SU-DHL-6 (cell line): Measurements from ENCODE around the gene NPDC1.

ENCODE experiments used
- H2AFZ ChIP-seq: fragments of 200-600 bp; sonication (generic); 2 replicates; pipeline ENCODE4 v1.6.1; 2014; ENCODE audit warnings: low read depth, mild to moderate bottlenecking, moderate library complexity, mixed read lengths, antibody characterized with exemption, low read length; ENCODE audit not compliant: severe bottlenecking
- H3F3A ChIP-seq: fragments of 200-600 bp; shearing (Covaris generic); 2 replicates; pipeline ENCODE4 v1.6.0; 2016; ENCODE audit warnings: antibody characterized with exemption, mild to moderate bottlenecking; ENCODE audit not compliant: insufficient read depth
- H3K27ac ChIP-seq: fragments of 200-600 bp; sonication (generic); 2 replicates; pipeline ENCODE4 v1.5.1; 2016; ENCODE audit warnings: low read depth, mild to moderate bottlenecking, low read length, moderate library complexity, mixed read lengths
- H3K27me3 ChIP-seq: fragments of 200-600 bp; sonication (generic), shearing (Covaris generic); 2 replicates; pipeline ENCODE4 v1.6.0; 2014; ENCODE audit warnings: mild to moderate bottlenecking, low read length
- H3K36me3 ChIP-seq: fragments of 200-600 bp; sonication (generic); 2 replicates; pipeline ENCODE4 v1.6.1; 2014; ENCODE audit warnings: mild to moderate bottlenecking, low read length, mixed read lengths
- H3K4me2 ChIP-seq: fragments of 300-600, 200-600 bp; shearing (Covaris generic), sonication (generic); 2 replicates; pipeline ENCODE4 v1.6.0; 2014; ENCODE audit warnings: low read length, low read depth, mild to moderate bottlenecking; ENCODE audit not compliant: poor library complexity, severe bottlenecking
- H3K4me3 ChIP-seq: fragments of 200-600 bp; sonication (generic); 2 replicates; pipeline ENCODE4 v1.5.1; 2014; ENCODE audit warnings: antibody characterized with exemption, low read length, mild to moderate bottlenecking, mixed read lengths; ENCODE audit not compliant: insufficient read depth, poor library complexity, severe bottlenecking
- H3K79me2 ChIP-seq: fragments of 200-600 bp; sonication (generic); 2 replicates; pipeline ENCODE4 v1.6.1; 2014; ENCODE audit warnings: mild to moderate bottlenecking, low read length, moderate library complexity; ENCODE audit not compliant: insufficient read depth
- H3K9ac ChIP-seq: fragments of 200-600 bp; sonication (generic); 2 replicates; pipeline ENCODE4 v1.7.0; 2014; ENCODE audit warnings: mild to moderate bottlenecking, low read length
- H3K9me2 ChIP-seq: fragments of 200-600 bp; sonication (generic); replicated peaks from 2 replicates; pipeline ENCODE4 v1.6.1; 2014; ENCODE audit warnings: low read length; ENCODE audit not compliant: insufficient read depth
- H3K9me3 ChIP-seq: fragments of 200-600 bp; sonication (generic); 2 replicates; pipeline ENCODE4 v1.6.1; 2014; ENCODE audit warnings: low read length, mixed read lengths; ENCODE audit not compliant: insufficient read depth
- H4K20me1 ChIP-seq: fragments of 200-600 bp; sonication (generic); 2 replicates; pipeline ENCODE4 v1.6.1; 2014; ENCODE audit warnings: low read depth, mild to moderate bottlenecking, antibody characterized with exemption, low read length, moderate library complexity, mixed read lengths
- CTCF ChIP-seq: fragments of 200-600 bp; sonication (generic); IDR thresholded peaks from one replicate; pipeline ENCODE4 v1.5.1; 2017; ENCODE audit warnings: antibody characterized with exemption, mild to moderate bottlenecking, low read length, moderate library complexity; ENCODE audit not compliant: insufficient read depth, poor library complexity, severe bottlenecking
- EZH2phosphoT487 ChIP-seq: fragments of 200-600 bp; sonication (generic), shearing (Covaris generic); conservative IDR thresholded peaks from 2 replicates; pipeline ENCODE4 v1.6.1; 2018; ENCODE audit warnings: mild to moderate bottlenecking, antibody characterized with exemption, low read length, moderate library complexity, mixed read lengths

Gene NPDC1

GRCh38 chr9:137078701-137079400, 32.9 kb upstream of the NPDC1 start:
- H3K79me2 ChIP-seq = peaks cover 11% of the 10 kb centered on the region; the same call in 1 of the 2 replicates
- H3K4me2 ChIP-seq = peak overlapping the region; percentile 72
- H3K9me3 ChIP-seq = no peaks in the 10 kb centered on the region
- H2AFZ ChIP-seq = no peak overlapping the region
- no peaks in the 10 kb centered on the region for H3K9me2 ChIP-seq
- no peaks in the 10 kb centered on the region for H3K36me3 ChIP-seq
- no peak overlapping the region for H3K4me3 ChIP-seq
- TF ChIP-seq CTCF = no peak
- TF ChIP-seq EZH2phosphoT487 = no peak
- H4K20me1 ChIP-seq = no peaks in the 10 kb centered on the region
- H3K27ac ChIP-seq = no peak overlapping the region
- H3K27me3 ChIP-seq = no peaks in the 10 kb centered on the region
- peaks cover 14% of the 10 kb centered on the region for H3F3A ChIP-seq
- no peak overlapping the region for H3K9ac ChIP-seq

GRCh38 chr9:137077758-137078693, 32.0 kb upstream of the NPDC1 start:
- Histone ChIP-seq H3F3A (peaks cover 14% of the 10 kb centered on the region; the same call in 1 of the 2 replicates), H2AFZ (peak overlapping the region; percentile 50), H3K27me3 (no peaks in the 10 kb centered on the region), H3K9me3 (no peaks in the 10 kb centered on the region), H3K27ac (peak overlapping the region; percentile 44; the same call in 1 of the 2 replicates), H3K4me3 (peak overlapping the region; percentile 89), H3K9ac (peak overlapping the region; percentile 83), H4K20me1 (no peaks in the 10 kb centered on the region), H3K79me2 (peaks cover 11% of the 10 kb centered on the region; the same call in 1 of the 2 replicates), H3K9me2 (no peaks in the 10 kb centered on the region), H3K4me2 (peak overlapping the region; percentile 72), H3K36me3 (no peaks in the 10 kb centered on the region)
- TF ChIP-seq CTCF (no peak), EZH2phosphoT487 (no peak)

- peak within 1 kb of the TSS; percentile 89 for H3K4me3 ChIP-seq
- no peaks in the 10 kb centered on the region for H3K9me2 ChIP-seq
- peak within 1 kb of the TSS; percentile 72 for H3K4me2 ChIP-seq
Measured at GRCh38 chr9:137077010-137077747, 31.2 kb upstream of the NPDC1 start, which contains the start of gene UAP1L1. UAP1L1 (plus strand) TSS chr9:137077517; CDS start chr9:137077533, 16 bp downstream.

More at GRCh38 chr9:137077010-137077747, 31.2 kb upstream of the NPDC1 start, which contains the start of gene UAP1L1:
- TF ChIP-seq CTCF (no peak), EZH2phosphoT487 (no peak)
- H3K79me2 ChIP-seq = peaks cover 11% of the 10 kb centered on the region; the same call in 1 of the 2 replicates
- H3K9ac ChIP-seq = peak within 1 kb of the TSS; percentile 83
- no peaks in the 10 kb centered on the region for H4K20me1 ChIP-seq
- H3F3A ChIP-seq = peaks cover 14% of the 10 kb centered on the region; the same call in 1 of the 2 replicates
- H3K36me3 ChIP-seq = no peaks in the 10 kb centered on the region
- H3K9me3 ChIP-seq = no peaks in the 10 kb centered on the region
- H2AFZ ChIP-seq = peak within 1 kb of the TSS; percentile 94
- no peaks in the 10 kb centered on the region for H3K27me3 ChIP-seq
- peak within 1 kb of the TSS; percentile 44; the same call in 1 of the 2 replicates for H3K27ac ChIP-seq
